ENCODE results near the gene PTPRQ. TPM values are rescaled to one million over a fixed set of nuclear protein-coding genes. Genes with fewer than 3 reads are reported as not detected.

The PTPRQ gene
- total and polyA plus RNA-seq, 9 of the 15 experiments (the other 6 are each of a cell fraction or from before 2014, with no cell fraction given) = not detected

GRCh38 chr12:80470403-80470802, 26.4 kb downstream of the PTPRQ start (continued):
- TF ChIP-seq ZKSCAN8 (CRISPR knock-in tag; IDR thresholded peaks at IDR 0.05) (no peak), FOSL1 (tag; conservative IDR thresholded peaks at IDR 0.05) (no peak)

- POLR2A ChIA-PET = no interaction called here
- ATAC-seq (no peak), DNase-seq (ENCODE audit: extremely low read depth in 1 of 4, low spot score in 3 of 4) (no peak), FAIRE-seq (no peak)
- no peak overlapping the region for H3K27ac ChIP-seq (ENCODE audit: extremely low read depth, low read depth, low read length)
- CTCF ChIA-PET (ENCODE audit: low intra/inter-chr PET ratio) = no interaction called here
- H3K9me1 ChIP-seq (ENCODE audit: control insufficient read depth, insufficient read depth, low read length) = no peaks in the 10 kb centered on the region
- H3K9me3 ChIP-seq (replicated peaks; ENCODE audit: control insufficient read depth, insufficient read depth, low read depth, low read length) = no peaks in the 10 kb centered on the region
- no peak overlapping the region for H2AFZ ChIP-seq (ENCODE audit: low read depth, low read length)
- no peak overlapping the region for H3K9ac ChIP-seq (ENCODE audit: insufficient read depth in 1 of 2, low read depth in 2 of 2, low read length in 2 of 2)
- BruUV-seq (replicated peaks) = no TSS peak
- no peaks in the 10 kb centered on the region for H3K4me1 ChIP-seq (replicated peaks in 1 of 2; ENCODE audit: control insufficient read depth in 2 of 2, insufficient read depth in 2 of 2, low read length in 2 of 2)
- H3K4me2 ChIP-seq (ENCODE audit: insufficient read depth, low read length) = no peak overlapping the region
- intact Hi-C loops (cut with micrococcal nuclease) (no loop called here), in situ Hi-C loops (cut with MboI) (no loop called here)
- H3K79me2 ChIP-seq (ENCODE audit: control insufficient read depth, insufficient read depth, low read length) = no peaks in the 10 kb centered on the region
- H3K4me3 ChIP-seq = no peak overlapping the region
- TF ChIP-seq PRDM10 (IDR thresholded peaks at IDR 0.05; ENCODE audit: partially characterized antibody) (no peak), LCOR (CRISPR knock-in tag; IDR thresholded peaks at IDR 0.05) (no peak)
- no peaks in the 10 kb centered on the region for H3K36me3 ChIP-seq (ENCODE audit: control insufficient read depth, insufficient read depth, low read length)
- H4K20me1 ChIP-seq (replicated peaks; ENCODE audit: control insufficient read depth, insufficient read depth, low read length) = no peaks in the 10 kb centered on the region
- no peaks in the 10 kb centered on the region for H3K27me3 ChIP-seq (ENCODE audit: control insufficient read depth in 2 of 2, insufficient read depth in 2 of 2, low read length in 2 of 2)
Measured at GRCh38 chr12:80472236-80472635, 28.2 kb downstream of the PTPRQ start.

Measured in K562 (cell line).